HepG2 (cell line): ENCODE data around the gene TNXB. TPM values are rescaled to one million over a fixed set of nuclear protein-coding genes. Genes with fewer than 3 reads are reported as not detected.

ENCODE experiments used
- ATAC-seq: fragments of 200-7000 bp; cut with Tn5 transposase; 3 replicates; pipeline ENCODE4 v1.9.1; 2020; ENCODE audit warnings: mild to moderate bottlenecking, moderate library complexity
- BruUV-seq: library from RNA; stranded (reverse); fragments of 400-500 nt; replicated peaks from 2 replicates; lab custom pipeline; 2021; lab: Mats Ljungman, UMichigan
- CTCF ChIA-PET: fragments of 300-600 bp; formaldehyde crosslinking; extraction: SDS; loops from one replicate; lab custom pipeline; 2021; ENCODE audit warnings: low total read pairs, inconsistent platforms, low intra/inter-chr PET ratio; lab: Yijun Ruan, JAX
- POLR2A ChIA-PET: fragments of 350-600 bp; sonication (Branson Sonifier 250); formaldehyde crosslinking; loops from one replicate; lab custom pipeline; 2020; ENCODE audit warnings: antibody characterized with exemption, inconsistent platforms; lab: Yijun Ruan, JAX
- DNase-seq: peaks from one replicate; pipeline ENCODE4 v3.0.0-alpha.2; 2015; ENCODE audit warnings: low spot score
- FAIRE-seq: peaks from 3 replicates; lab custom pipeline; 2011; peaks lifted over from hg19 to GRCh38; lab: Jason Lieb, UNC
- H2AFZ ChIP-seq: one replicate; pipeline ENCODE4 v1.6.1; 2011; ENCODE audit warnings: low read length, inconsistent platforms
- H3K27ac ChIP-seq: fragments of 300-600 bp; 3 replicates; pipeline ENCODE4 v1.8.0; 2011; ENCODE audit warnings: mixed run types, mild to moderate bottlenecking, mixed read lengths, low read length, inconsistent platforms; ENCODE audit not compliant: insufficient read depth; ENCODE audit errors: extremely low read length
- H3K27me3 ChIP-seq, 2 experiments: fragments of 200-600 bp in 1 of 2; 2 replicates in 1 of 2; 3 replicates in 1 of 2; pipeline versions ENCODE4 v1.6.0 to v1.8.0; 2011; ENCODE audit warnings: low read length in 2 of 2, mild to moderate bottlenecking in 2 of 2, moderate library complexity in 2 of 2, inconsistent platforms in 1 of 2; ENCODE audit not compliant: insufficient read depth in 2 of 2, control insufficient read depth in 1 of 2
- H3K36me3 ChIP-seq, 2 experiments: fragments of 200-600 bp in 1 of 2; replicated peaks in 1 of 2; 2 replicates in 1 of 2; 3 replicates in 1 of 2; pipeline versions ENCODE4 v1.5.1 to v1.8.0; 2011; ENCODE audit warnings: low read length in 2 of 2, inconsistent platforms in 1 of 2; ENCODE audit not compliant: insufficient read depth in 2 of 2, control insufficient read depth in 1 of 2
- H3K4me1 ChIP-seq: 2 replicates; pipeline ENCODE4 v1.5.1; 2012; ENCODE audit warnings: low read length, inconsistent platforms; ENCODE audit not compliant: insufficient read depth
- H3K4me2 ChIP-seq: 2 replicates; pipeline ENCODE4 v1.6.0; 2011; ENCODE audit warnings: low read depth, low read length, inconsistent platforms
- H3K4me3 ChIP-seq, 3 experiments: fragments of 200-600 bp in 1 of 3; sonication (generic), shearing (Covaris generic) in 1 of 3; replicated peaks in 1 of 3; 2 replicates each; pipeline ENCODE4 v1.5.1; 2011 to 2016; ENCODE audit warnings: low read length in 3 of 3, inconsistent platforms in 2 of 3, low read depth in 2 of 3, mild to moderate bottlenecking in 2 of 3, control low read depth in 1 of 3, mixed read lengths in 1 of 3; ENCODE audit not compliant: insufficient read depth in 1 of 3
- H3K79me2 ChIP-seq: one replicate; pipeline ENCODE4 v1.6.1; 2011; ENCODE audit warnings: low read length, inconsistent platforms; ENCODE audit not compliant: insufficient read depth
- H3K9ac ChIP-seq: 2 replicates; pipeline ENCODE4 v1.6.0; 2011; ENCODE audit warnings: mild to moderate bottlenecking, low read depth, low read length, inconsistent platforms; ENCODE audit not compliant: insufficient read depth
- H3K9me3 ChIP-seq: 2 replicates; pipeline ENCODE4 v1.5.1; 2012; ENCODE audit warnings: mild to moderate bottlenecking, low read length
- H4K20me1 ChIP-seq: 2 replicates; pipeline ENCODE4 v1.6.0; 2011; ENCODE audit warnings: inconsistent platforms, mild to moderate bottlenecking, low read length, moderate library complexity; ENCODE audit not compliant: insufficient read depth
- BHLHE40 ChIP-seq: IDR thresholded peaks from 2 replicates; pipeline ENCODE4 v1.6.1; 2011; ENCODE audit warnings: low read length, improper control_type of control experiment
- DNMT3B ChIP-seq: conservative IDR thresholded peaks from 2 replicates; pipeline ENCODE4 v1.6.1; 2016; ENCODE audit warnings: missing biosample characterization, control low read depth
- EP300 ChIP-seq, 3 experiments: sonication (generic) in 1 of 3; formaldehyde crosslinking in 1 of 3; IDR thresholded peaks; 2 replicates each; pipeline versions ENCODE4 v1.5.1 to v1.6.1; 2011 to 2020; ENCODE audit warnings: low read depth in 2 of 3, low read length in 2 of 3, borderline replicate concordance in 1 of 3, improper control_type of control experiment in 1 of 3, mild to moderate bottlenecking in 1 of 3, missing genetic modification reagents in 1 of 3, moderate library complexity in 1 of 3
- FOSL2 ChIP-seq: sonication (generic); formaldehyde crosslinking; IDR thresholded peaks from 2 replicates; pipeline ENCODE4 v1.4.0; 2020; ENCODE audit warnings: missing genetic modification reagents
- NR2F1 ChIP-seq, 2 experiments: fragments of 450-650 bp in 1 of 2; formaldehyde crosslinking in 1 of 2; IDR thresholded peaks; 2 replicates each; pipeline versions ENCODE4 v1.5.0 to v1.6.1; 2016 to 2020; ENCODE audit warnings: mild to moderate bottlenecking in 1 of 2, missing compliant biosample characterization in 1 of 2, missing genetic modification reagents in 1 of 2, moderate library complexity in 1 of 2
- PAX8 ChIP-seq: sonication (generic); formaldehyde crosslinking; IDR thresholded peaks from 2 replicates; pipeline ENCODE4 v1.8.0; 2022; ENCODE audit warnings: mild to moderate bottlenecking, missing genetic modification reagents, borderline replicate concordance
- RXRA ChIP-seq: sonication (generic); formaldehyde crosslinking; IDR thresholded peaks from 2 replicates; pipeline ENCODE4 v1.5.1; 2020; ENCODE audit warnings: missing genetic modification reagents
- SAP130 ChIP-seq: IDR thresholded peaks from 2 replicates; pipeline ENCODE4 v1.6.1; 2016; ENCODE audit warnings: low read depth
- TGIF2 ChIP-seq: IDR thresholded peaks from 2 replicates; pipeline ENCODE4 v1.6.1; 2016; ENCODE audit warnings: control low read depth, missing compliant biosample characterization
- YEATS2 ChIP-seq: sonication (generic); formaldehyde crosslinking; IDR thresholded peaks from 2 replicates; pipeline ENCODE4 v1.4.0; 2020; ENCODE audit warnings: missing genetic modification reagents, borderline replicate concordance
- ZNF263 ChIP-seq: sonication (generic); formaldehyde crosslinking; IDR thresholded peaks from 2 replicates; pipeline ENCODE4 v1.4.0; 2020; ENCODE audit warnings: missing genetic modification reagents
- ZNF337 ChIP-seq: sonication (generic); formaldehyde crosslinking; IDR thresholded peaks from 2 replicates; pipeline ENCODE4 v1.5.1; 2020; ENCODE audit warnings: missing genetic modification reagents, low read depth, mild to moderate bottlenecking, borderline replicate concordance
- ZNF619 ChIP-seq: sonication (generic); formaldehyde crosslinking; IDR thresholded peaks from 2 replicates; pipeline ENCODE4 v1.4.0; 2020; ENCODE audit warnings: mild to moderate bottlenecking, missing genetic modification reagents
- ZNF891 ChIP-seq: sonication (generic); formaldehyde crosslinking; IDR thresholded peaks from 2 replicates; pipeline ENCODE4 v1.5.0; 2020; ENCODE audit warnings: mild to moderate bottlenecking, missing genetic modification reagents
- WGBS: methylation state at CpG from one replicate; pipeline ENCODE4 v1.1.6; 2017; ENCODE audit warnings: low lambda C conversion rate; 5-methylcytosine and 5-hydroxymethylcytosine counted together
- in situ Hi-C: cut with HindIII; loops from 2 replicates; pipeline ENCODE4 v1.10.0; 2017; ENCODE audit warnings: low pct_unique_long_range_greater_than_20kb; ENCODE audit not compliant: extremely low pct_ligation_motif_present
- intact Hi-C: fragments of 100-400 bp; cut with micrococcal nuclease; formaldehyde crosslinking; loops from one replicate; pipeline ENCODE4 v1.10.0; 2022; ENCODE audit not compliant: unreplicated experiment
- polyA plus RNA-seq, 8 experiments: library from polyadenylated mRNA; depleted of rRNA in 3 of 8; stranded (reverse) in 7 of 8; unstranded in 1 of 8; fragments of >200 nt; fragmentation: Illumina TruSeq in 4 of 8; extraction: Trizol in 4 of 8; gene quantifications; 2 replicates each; pipeline versions ENCODE4 v1.2.1 to v1.2.3, GENCODE V29; 2011 to 2016; ENCODE audit warnings: low read depth in 4 of 8, missing spikeins in 1 of 8, mixed read lengths in 1 of 8; ENCODE audit not compliant: insufficient read depth in 1 of 8
- total RNA-seq, 5 experiments: library from RNA; depleted of rRNA; stranded (reverse); fragments of >200 nt; fragmentation: Illumina TruSeq; extraction: Trizol; gene quantifications; 2 replicates each; pipeline ENCODE4 v1.2.3, GENCODE V29; 2016; ENCODE audit warnings: low read depth in 1 of 5
- TF ChIP-seq, protein P1 (sequence below): sonication (generic); formaldehyde crosslinking; IDR thresholded peaks from 2 replicates; pipeline ENCODE4 v1.9.0; 2021; ENCODE audit warnings: missing genetic modification reagents, borderline replicate concordance
- TF ChIP-seq, protein P2 (sequence below): IDR thresholded peaks from 2 replicates; pipeline ENCODE4 v1.6.1; 2012; ENCODE audit warnings: inconsistent platforms
- TF ChIP-seq, protein P3 (sequence below): sonication (generic); formaldehyde crosslinking; IDR thresholded peaks from 2 replicates; pipeline ENCODE4 v1.5.0; 2020; ENCODE audit warnings: missing genetic modification reagents

TNXB gene
- total and polyA plus RNA-seq, 2 of the 13 experiments (the other 11 are each of a cell fraction or from before 2014, with no cell fraction given) = 1.6 to 2.7 TPM

GRCh38 chr6:32047084-32047478 lies 62.1 kb downstream of the TNXB start:
- no peak overlapping the region for H2AFZ ChIP-seq
- ChIA-PET POLR2A (interaction anchor here (0.9 to 1.4 kb wide), 3 partner anchors 41 to 924 kb away, joined by 3 read pairs; partner anchors contain the start of gene APOM), CTCF (no interaction called here)
- H3K79me2 ChIP-seq = no peaks in the 10 kb centered on the region
- TF ChIP-seq ZNF263 (CRISPR knock-in tag) (peak; percentile 71), FOSL2 (CRISPR knock-in tag) (peak; percentile 83), EP300 (IDR thresholded peaks at IDR 0.05; ENCODE audit: low read depth in 2 of 2, low read length in 2 of 2) (peak in 1 of 2 experiments; percentile 13; a peak in 1 of 4 replicates), EP300 (CRISPR knock-in tag; IDR thresholded peaks at IDR 0.05; ENCODE audit: borderline replicate concordance) (no peak), ZNF891 (CRISPR knock-in tag) (0 out of 2 replicates have a peak, but pooled peaks have one; percentile 17), BHLHE40 (peak; percentile 15; the same call in 1 of the 2 replicates), ZNF337 (CRISPR knock-in tag) (no peak), PAX8 (CRISPR knock-in tag) (no peak), ZNF619 (CRISPR knock-in tag) (no peak), DNMT3B (CRISPR knock-in tag) (peak; percentile 81; the same call in 1 of the 2 replicates), NR2F1 (CRISPR knock-in tag; IDR thresholded peaks at IDR 0.05) (peak in 1 of 2 experiments; percentile 31; a peak in 1 of 4 replicates), SAP130 (CRISPR knock-in tag) (peak; percentile 13; the same call in 1 of the 2 replicates), YEATS2 (CRISPR knock-in tag) (0 out of 2 replicates have a peak, but pooled peaks have one; percentile 35), RXRA (0 out of 2 replicates have a peak, but pooled peaks have one; percentile 19), TGIF2 (CRISPR knock-in tag) (0 out of 2 replicates have a peak, but pooled peaks have one; percentile 36)
- TF ChIP-seq, protein P1, sequence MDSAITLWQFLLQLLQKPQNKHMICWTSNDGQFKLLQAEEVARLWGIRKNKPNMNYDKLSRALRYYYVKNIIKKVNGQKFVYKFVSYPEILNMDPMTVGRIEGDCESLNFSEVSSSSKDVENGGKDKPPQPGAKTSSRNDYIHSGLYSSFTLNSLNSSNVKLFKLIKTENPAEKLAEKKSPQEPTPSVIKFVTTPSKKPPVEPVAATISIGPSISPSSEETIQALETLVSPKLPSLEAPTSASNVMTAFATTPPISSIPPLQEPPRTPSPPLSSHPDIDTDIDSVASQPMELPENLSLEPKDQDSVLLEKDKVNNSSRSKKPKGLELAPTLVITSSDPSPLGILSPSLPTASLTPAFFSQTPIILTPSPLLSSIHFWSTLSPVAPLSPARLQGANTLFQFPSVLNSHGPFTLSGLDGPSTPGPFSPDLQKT (CRISPR knock-in tag) = no peak
- TF ChIP-seq, protein P2, sequence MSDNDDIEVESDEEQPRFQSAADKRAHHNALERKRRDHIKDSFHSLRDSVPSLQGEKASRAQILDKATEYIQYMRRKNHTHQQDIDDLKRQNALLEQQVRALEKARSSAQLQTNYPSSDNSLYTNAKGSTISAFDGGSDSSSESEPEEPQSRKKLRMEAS = 0 out of 2 replicates have a peak, but pooled peaks have one; percentile 12
- TF ChIP-seq, protein P3, sequence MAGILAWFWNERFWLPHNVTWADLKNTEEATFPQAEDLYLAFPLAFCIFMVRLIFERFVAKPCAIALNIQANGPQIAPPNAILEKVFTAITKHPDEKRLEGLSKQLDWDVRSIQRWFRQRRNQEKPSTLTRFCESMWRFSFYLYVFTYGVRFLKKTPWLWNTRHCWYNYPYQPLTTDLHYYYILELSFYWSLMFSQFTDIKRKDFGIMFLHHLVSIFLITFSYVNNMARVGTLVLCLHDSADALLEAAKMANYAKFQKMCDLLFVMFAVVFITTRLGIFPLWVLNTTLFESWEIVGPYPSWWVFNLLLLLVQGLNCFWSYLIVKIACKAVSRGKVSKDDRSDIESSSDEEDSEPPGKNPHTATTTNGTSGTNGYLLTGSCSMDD = 0 out of 2 replicates have a peak, but pooled peaks have one; percentile 46
- no peaks in the 10 kb centered on the region for H3K9me3 ChIP-seq
- DNase-seq (peak; percentile 27), FAIRE-seq (no peak), ATAC-seq (no peak)
- H3K9ac ChIP-seq = no peak overlapping the region
- peaks cover 39% of the 10 kb centered on the region for H3K4me1 ChIP-seq
- no peak overlapping the region for H3K27ac ChIP-seq
- BruUV-seq = no TSS peak
- H3K36me3 ChIP-seq = no peaks in the 10 kb centered on the region
- H3K4me3 ChIP-seq = peak overlapping the region in 1 of 3 experiments; percentile 69; a peak in 1 of 6 replicates
- peaks cover 11 to 22% of the 10 kb centered on the region in 2 experiments; a peak in 3 of 5 replicates for H3K27me3 ChIP-seq
- in situ Hi-C loops = no loop called here
- intact Hi-C loops = no loop called here
- H4K20me1 ChIP-seq = no peaks in the 10 kb centered on the region
- 30% methylated on average over 9 of the region's 11 CpGs for WGBS
- peak overlapping the region; percentile 74 for H3K4me2 ChIP-seq
